Medulla oblongata (tissue), 1 donor: ENCODE data around the gene DAPK2.
A peak's percentile ranks its signal among the peaks of the same experiment; 100 is the strongest.
"Not testable (repeated sequence)": the region's sequence is repeated elsewhere in the genome, so short reads cannot be mapped to it uniquely, and the experiment has no call there.

Source experiments
- DNase-seq: peaks from one replicate; pipeline ENCODE4 v3.0.0-alpha.2; 2015; ENCODE audit errors: extremely low spot score

DAPK2 gene

GRCh38 chr15:63915873-63916771 lies 130.2 kb downstream of the DAPK2 start:
- DNase-seq: no peak

- DNase-seq: no peak
Observed at GRCh38 chr15:63915209-63915872, 130.9 kb downstream of the DAPK2 start.

- no peak for DNase-seq
Observed at GRCh38 chr15:63913786-63914315, 132.4 kb downstream of the DAPK2 start.

GRCh38 chr15:63913336-63913735 lies 132.9 kb downstream of the DAPK2 start:
- no peak for DNase-seq

DNA sequence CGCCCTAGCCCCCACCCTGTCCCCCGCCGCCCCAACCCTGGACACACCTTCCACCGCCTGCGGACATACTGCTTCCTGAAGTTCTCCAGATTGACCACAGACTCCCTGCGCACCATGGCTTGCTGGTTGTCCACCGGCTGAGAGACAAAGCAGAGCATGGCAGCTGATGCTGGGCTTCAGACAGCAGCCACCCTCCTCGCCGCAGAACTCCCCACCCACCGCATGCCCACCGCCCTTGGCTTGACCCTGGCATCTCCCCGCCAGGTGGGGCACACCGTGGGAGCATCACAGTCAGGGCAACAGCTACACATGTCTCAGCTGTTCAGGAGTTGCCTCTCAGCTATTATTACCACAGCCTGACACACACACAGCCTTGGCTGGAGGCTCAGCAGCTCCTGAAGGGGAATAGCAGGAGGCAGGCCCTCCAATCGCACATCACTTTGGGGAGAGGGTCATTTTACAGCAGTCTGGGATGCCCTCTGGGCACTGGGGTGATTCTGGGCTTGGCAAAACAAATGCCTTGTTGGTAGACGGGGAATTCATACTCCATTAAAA lies 134.1 kb downstream of the DAPK2 start:
- DNase-seq: no peak

DNA sequence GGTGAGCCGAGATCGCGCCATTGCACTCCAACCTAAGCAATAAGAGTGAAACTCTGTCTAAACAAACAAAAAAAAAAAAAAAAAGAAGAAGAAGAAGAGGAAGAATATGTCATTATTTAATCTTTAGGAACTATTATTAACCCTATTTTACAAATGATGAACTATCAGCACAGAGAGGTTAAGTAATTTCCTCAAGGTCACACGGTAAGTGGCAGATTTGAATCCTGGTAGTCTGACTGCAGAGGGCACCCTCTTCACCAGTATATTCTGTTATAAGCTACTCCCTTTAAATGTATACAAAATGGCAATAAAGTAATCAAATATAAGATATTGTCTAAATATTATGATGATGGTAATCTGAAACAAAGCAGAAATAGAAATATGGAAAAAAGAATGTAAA lies 135.1 kb downstream of the DAPK2 start:
- no peak for DNase-seq

GRCh38 chr15:63909819-63910437 lies 136.4 kb downstream of the DAPK2 start:
- DNase-seq: no peak

GRCh38 chr15:63908991-63909390 lies 137.3 kb downstream of the DAPK2 start:
- no peak for DNase-seq

DNA sequence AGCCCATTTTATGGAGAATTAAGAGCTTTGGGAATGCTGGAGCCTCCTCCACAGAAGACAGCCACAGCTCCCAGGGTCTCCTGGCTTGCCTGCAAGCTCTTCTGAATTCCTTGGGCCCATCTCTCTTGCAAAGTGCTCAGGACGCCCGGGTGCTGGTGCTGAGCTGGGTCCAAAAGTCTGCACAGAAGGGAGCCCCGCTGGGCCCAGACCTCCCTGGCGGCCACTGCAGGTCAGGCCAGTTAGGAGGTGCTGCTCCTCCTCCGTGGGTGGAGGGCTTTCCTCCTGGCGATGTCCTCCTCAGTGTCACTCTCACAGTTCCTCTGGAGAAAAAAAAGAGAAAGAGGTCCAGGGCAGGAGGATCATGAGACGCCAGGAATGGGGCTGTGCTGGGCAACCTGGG lies 138.0 kb downstream of the DAPK2 start:
- no peak for DNase-seq

- no peak for DNase-seq
Observed at GRCh38 chr15:63907521-63907920, 138.8 kb downstream of the DAPK2 start.

GRCh38 chr15:63906266-63906584 lies 140.1 kb downstream of the DAPK2 start:
- no peak for DNase-seq

GRCh38 chr15:63905558-63906265 lies 140.6 kb downstream of the DAPK2 start:
- peak; percentile 17 for DNase-seq

- no peak for DNase-seq
Observed at GRCh38 chr15:63905131-63905530, 141.2 kb downstream of the DAPK2 start.

DNA sequence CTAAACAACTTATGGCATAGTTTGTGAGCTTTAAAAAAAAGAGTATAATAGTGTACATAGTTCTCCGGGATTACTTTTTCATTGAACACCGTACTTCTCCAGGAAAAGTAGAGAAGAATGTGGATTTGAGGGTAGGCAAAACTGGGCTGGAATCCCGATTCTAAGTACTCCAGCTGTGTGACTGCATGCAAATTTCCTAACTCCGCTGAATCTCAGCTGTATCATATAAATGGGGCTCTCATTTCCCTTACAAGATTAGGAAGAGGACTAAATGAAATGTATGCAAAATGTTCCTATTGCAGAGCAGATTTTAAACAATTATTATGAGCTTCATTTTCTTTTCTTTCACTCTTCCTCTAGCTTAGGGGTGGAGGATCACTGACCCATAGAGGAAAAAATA lies 142.2 kb downstream of the DAPK2 start:
- no peak for DNase-seq

DNA sequence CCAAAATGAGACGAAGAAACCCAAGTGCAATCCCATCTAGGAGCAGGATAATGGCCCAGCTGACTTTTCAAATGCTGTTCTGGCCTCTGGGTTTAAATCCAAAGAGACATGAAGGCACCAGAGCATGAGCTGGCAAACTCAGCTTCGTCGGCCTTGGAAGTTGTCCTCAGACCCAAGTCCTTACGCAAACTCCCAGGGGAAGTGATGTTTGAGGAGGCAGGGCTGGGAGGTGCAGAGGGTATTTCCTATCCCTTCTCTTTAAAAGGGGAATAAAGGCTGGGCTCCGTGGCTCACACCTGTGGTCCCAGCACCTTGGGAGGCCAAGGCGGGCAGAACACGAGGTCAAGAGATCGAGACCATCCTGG lies 143.6 kb downstream of the DAPK2 start:
- no peak for DNase-seq

DNA sequence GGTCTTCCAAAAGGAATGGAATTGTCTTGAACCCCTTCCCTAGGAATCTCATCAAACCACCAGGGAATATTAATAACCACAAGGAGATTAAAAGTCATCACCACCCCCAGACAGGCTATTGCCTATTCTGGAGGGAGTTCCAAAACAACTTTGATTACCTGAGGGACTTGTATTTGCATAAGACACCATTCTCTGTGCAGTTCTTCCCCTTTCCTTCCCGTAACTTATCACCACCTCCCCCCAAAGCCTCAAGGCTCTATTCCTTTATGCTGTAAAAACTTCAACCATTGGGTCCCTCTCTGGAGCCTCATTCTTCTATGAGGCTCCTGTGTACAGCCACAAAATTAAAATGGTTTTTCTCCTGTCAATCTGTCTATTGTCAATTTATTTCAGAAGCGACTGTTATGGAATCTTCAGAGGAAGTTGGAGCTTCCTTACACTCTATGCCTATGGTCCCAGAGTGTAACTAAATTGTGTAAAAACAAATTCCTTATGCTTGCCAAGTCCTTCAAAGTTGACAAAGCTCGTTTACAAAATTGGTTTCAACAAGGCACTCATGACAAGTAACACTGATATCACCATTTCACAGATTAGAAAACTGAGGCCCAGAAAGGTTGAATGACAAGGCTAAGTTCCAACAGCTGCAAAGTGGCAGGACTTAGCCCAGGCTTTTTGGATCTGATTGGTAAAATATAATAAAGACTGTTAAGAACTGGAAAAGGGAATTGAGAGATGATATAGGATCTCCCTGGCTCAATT lies 144.2 kb downstream of the DAPK2 start:
- no peak for DNase-seq

GRCh38 chr15:63900306-63900705 lies 146.0 kb downstream of the DAPK2 start:
- no peak for DNase-seq

DNA sequence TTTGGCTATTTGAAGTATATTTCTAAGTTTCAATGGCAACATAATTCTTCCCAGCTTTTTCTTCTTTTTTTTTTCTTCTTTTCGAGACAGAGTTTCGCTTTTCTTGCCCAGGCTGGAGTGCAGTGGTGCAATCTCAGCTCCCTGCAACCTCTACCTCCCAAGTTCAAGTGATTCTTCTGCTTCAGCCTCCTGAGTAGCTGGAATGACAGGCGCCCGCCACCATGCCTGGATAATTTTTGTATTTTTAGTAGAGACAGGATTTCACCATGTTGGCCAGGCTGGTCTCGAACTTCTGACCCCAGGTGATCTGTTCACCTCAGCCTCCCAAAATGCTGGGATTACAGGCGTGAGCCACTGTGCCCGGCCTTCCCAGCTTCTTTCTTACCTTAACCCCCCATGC lies 146.7 kb downstream of the DAPK2 start:
- not testable (repeated sequence) for DNase-seq

GRCh38 chr15:63899193-63899592 lies 147.1 kb downstream of the DAPK2 start:
- no peak for DNase-seq

DNA sequence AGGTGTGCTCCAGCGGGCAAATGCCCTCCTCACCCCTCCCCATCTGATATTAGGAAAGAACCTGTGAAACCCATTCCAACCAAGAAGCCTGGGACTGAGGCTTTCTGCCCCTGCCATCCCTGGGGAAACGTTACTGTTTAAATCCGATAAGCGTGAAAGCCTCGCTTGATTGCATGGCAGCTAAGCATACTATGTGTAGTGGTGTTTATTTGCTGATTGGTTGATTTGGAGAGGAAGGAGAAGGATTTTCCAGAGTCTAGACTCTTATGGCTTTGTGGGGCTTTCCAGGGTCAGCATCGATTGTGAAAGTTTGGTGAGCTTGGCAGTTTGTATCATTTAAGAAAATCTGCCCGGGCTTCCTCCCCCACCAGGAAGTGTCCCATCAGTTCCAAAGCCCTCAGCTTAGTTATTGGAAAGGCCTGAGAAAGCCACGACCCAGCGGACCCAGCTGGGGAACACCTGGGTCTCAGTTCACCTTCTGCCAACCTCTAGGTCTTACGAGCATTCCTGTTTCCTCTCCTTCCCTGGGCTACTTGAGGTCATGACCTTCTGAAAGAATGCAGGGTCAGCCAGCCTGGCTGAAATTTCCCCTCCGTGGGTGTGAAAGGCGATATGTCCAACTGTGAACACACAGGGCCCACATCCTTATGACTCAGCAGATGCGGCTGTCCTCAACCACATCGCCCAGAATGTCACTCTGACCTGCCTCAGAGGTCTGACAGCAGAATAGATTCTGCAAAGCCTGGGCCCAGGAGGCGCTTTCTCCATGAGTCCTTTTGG lies 149.8 kb downstream of the DAPK2 start:
- DNase-seq: no peak
